ENCODE results near the gene ABCG1. TPM values are rescaled to one million over a fixed set of nuclear protein-coding genes. Genes with fewer than 3 reads are reported as not detected.
"Not testable (repeated sequence)": the region's sequence is repeated elsewhere in the genome, so short reads cannot be mapped to it uniquely, and the experiment has no call there.

ABCG1 gene
- total and polyA plus RNA-seq, 8 donors: 3.1 to 65.9 (median 15.6) TPM

DNA sequence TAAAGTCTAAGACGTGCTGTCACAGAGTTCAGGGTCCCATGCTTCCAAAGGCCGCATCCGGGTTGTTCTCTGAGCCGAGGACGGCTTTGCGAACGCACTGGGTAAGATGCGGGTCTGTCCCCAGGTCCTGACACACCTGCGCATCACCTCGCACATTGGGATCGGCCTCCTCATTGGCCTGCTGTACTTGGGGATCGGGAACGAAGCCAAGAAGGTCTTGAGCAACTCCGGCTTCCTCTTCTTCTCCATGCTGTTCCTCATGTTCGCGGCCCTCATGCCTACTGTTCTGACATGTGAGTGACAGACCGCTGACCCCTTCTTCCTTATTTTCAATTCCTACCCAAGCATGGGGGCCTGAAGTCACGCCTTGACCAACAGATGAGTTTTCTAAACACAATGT is 71.0 kb downstream of the ABCG1 start:
- WGBS, 5 donors: 87 to 94% (median 90%) methylated on average over 18 of the region's 18 CpGs
- Histone ChIP-seq H3K36me3 (peaks cover 0 to 100% (median 93%) of the 10 kb centered on the region in 4 donors), H3K27ac (no peak overlapping the region), H3K27me3 (no peaks in the 10 kb centered on the region), H3K9me3 (no peaks in the 10 kb centered on the region), H3K4me1 (no peaks in the 10 kb centered on the region), H3K4me3 (no peak overlapping the region)
- no peak for DNase-seq
- TF ChIP-seq CTCF (IDR thresholded peaks at IDR 0.05) (no peak), POLR2A (IDR thresholded peaks at IDR 0.05) (no peak), EP300 (IDR thresholded peaks at IDR 0.05) (no peak), POLR2AphosphoS5 (IDR thresholded peaks at IDR 0.05) (no peak)
- intact Hi-C loops (cut with DNase I; ENCODE audit: low total_unique reads): no loop called here

- WGBS, 5 donors: 37 to 52% (median 45%) methylated on average over 3 of the region's 3 CpGs
- Histone ChIP-seq H3K4me3 (no peak overlapping the region), H3K27me3 (no peaks in the 10 kb centered on the region), H3K27ac (no peak overlapping the region), H3K36me3 (peaks cover 0 to 98% (median 90%) of the 10 kb centered on the region in 4 donors), H3K9me3 (no peaks in the 10 kb centered on the region), H3K4me1 (no peaks in the 10 kb centered on the region)
- intact Hi-C loops (cut with DNase I; ENCODE audit: low total_unique reads): no loop called here
- DNase-seq: no peak
- TF ChIP-seq CTCF (IDR thresholded peaks at IDR 0.05) (no peak), POLR2AphosphoS5 (IDR thresholded peaks at IDR 0.05) (no peak), EP300 (IDR thresholded peaks at IDR 0.05) (no peak)
Measured at GRCh38 chr21:42290505-42290904, 71.6 kb downstream of the ABCG1 start.

DNA sequence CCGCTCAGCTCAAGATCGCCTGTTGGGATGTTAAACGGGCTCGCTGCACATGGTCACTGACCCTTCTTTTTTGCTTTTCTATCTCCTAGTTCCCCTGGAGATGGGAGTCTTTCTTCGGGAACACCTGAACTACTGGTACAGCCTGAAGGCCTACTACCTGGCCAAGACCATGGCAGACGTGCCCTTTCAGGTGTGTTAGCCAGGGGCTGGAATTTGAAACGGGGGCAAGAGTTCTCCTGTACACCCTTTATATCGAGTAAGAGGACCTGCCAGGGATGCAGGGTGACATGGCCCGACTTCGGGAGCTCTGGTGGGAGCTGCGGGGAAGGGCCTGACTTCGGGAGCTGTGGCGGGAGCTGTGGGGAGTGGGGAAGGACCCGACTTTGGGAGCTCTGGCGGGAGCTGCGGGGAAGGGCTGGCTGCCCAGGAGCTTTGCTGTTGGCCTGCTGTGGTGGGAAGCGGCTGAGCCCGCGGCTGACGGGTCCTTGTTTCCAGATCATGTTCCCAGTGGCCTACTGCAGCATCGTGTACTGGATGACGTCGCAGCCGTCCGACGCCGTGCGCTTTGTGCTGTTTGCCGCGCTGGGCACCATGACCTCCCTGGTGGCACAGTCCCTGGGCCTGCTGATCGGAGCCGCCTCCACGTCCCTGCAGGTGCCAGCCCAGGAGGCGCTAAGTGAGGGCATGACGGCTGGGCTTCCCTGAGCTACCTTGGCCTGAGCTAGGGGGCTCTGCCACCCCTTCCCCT is 72.2 kb downstream of the ABCG1 start:
- WGBS, 5 donors: 87 to 90% (median 88%) methylated on average over 20 to 35 of the region's 35 CpGs
- TF ChIP-seq POLR2A (IDR thresholded peaks at IDR 0.05): no peak
- no peak for TF ChIP-seq POLR2AphosphoS5 (IDR thresholded peaks at IDR 0.05)
- no peak for TF ChIP-seq CTCF (IDR thresholded peaks at IDR 0.05)
- TF ChIP-seq EP300 (IDR thresholded peaks at IDR 0.05): no peak
- no peak overlapping the region for H3K27ac ChIP-seq
- no peak overlapping the region for H3K4me3 ChIP-seq
- intact Hi-C loops (cut with DNase I; ENCODE audit: low total_unique reads): no loop called here
- peaks cover 0 to 98% (median 90%) of the 10 kb centered on the region in 4 donors for H3K36me3 ChIP-seq
- H3K4me1 ChIP-seq: no peaks in the 10 kb centered on the region
- no peak for DNase-seq
- H3K27me3 ChIP-seq: no peaks in the 10 kb centered on the region
- no peaks in the 10 kb centered on the region for H3K9me3 ChIP-seq

- no peak overlapping the region for H3K27ac ChIP-seq
- intact Hi-C loops (cut with DNase I; ENCODE audit: low total_unique reads): no loop called here
- 89 to 93% (median 92%) methylated on average over 17 to 22 of the region's 22 CpGs for WGBS, 5 donors
- no peaks in the 10 kb centered on the region for H3K4me1 ChIP-seq
- TF ChIP-seq CTCF (IDR thresholded peaks at IDR 0.05): no peak
- TF ChIP-seq EP300 (IDR thresholded peaks at IDR 0.05): no peak
- no peak for TF ChIP-seq POLR2A (IDR thresholded peaks at IDR 0.05)
- TF ChIP-seq POLR2AphosphoS5 (IDR thresholded peaks at IDR 0.05): no peak
- H3K4me3 ChIP-seq: no peak overlapping the region
- DNase-seq: no peak
- no peaks in the 10 kb centered on the region for H3K27me3 ChIP-seq
- H3K36me3 ChIP-seq: peaks cover 0 to 98% (median 90%) of the 10 kb centered on the region in 4 donors
- H3K9me3 ChIP-seq: no peaks in the 10 kb centered on the region
Measured at GRCh38 chr21:42291751-42292562, 73.0 kb downstream of the ABCG1 start.

DNA sequence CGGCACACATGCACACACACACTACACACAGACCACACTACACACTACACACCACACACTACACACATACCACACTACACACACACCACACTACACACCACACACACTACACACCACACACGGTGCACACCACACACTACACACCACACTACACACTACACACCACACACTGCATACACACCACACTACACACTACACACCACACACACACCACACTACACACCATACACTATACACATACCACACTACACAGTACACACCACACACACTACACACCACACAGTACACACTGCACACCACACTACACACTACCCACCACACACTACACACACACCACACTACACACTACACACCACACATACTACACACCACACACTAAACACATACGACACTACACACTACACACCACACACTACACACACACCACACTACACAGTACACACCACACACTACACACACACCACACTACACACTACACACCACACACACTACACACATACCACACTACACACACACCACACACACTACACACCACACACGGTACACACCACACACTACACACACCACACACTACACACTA is 73.7 kb downstream of the ABCG1 start:
- not testable (repeated sequence) for H3K27ac ChIP-seq
- H3K36me3 ChIP-seq: peaks cover 0 to 98% (median 90%) of the 10 kb centered on the region in 4 donors

More for the DNA sequence above, 73.7 kb downstream of the ABCG1 start:
- intact Hi-C loops (cut with DNase I; ENCODE audit: low total_unique reads); H3K4me1 ChIP-seq; H3K27me3 ChIP-seq; H3K4me3 ChIP-seq; H3K9me3 ChIP-seq; DNase-seq: not testable (repeated sequence)
- 92 to 98% (median 96%) methylated on average over 3 to 4 of the region's 4 CpGs for WGBS, 5 donors

Data from stomach (tissue), 9 donors.